ENCODE measurements around the gene XCL1. TPM values are rescaled to one million over a fixed set of nuclear protein-coding genes. Genes with fewer than 3 reads are reported as not detected.

Gene XCL1
- total RNA-seq, 1 donor from 2014 or later, result 0.38 TPM

DNA sequence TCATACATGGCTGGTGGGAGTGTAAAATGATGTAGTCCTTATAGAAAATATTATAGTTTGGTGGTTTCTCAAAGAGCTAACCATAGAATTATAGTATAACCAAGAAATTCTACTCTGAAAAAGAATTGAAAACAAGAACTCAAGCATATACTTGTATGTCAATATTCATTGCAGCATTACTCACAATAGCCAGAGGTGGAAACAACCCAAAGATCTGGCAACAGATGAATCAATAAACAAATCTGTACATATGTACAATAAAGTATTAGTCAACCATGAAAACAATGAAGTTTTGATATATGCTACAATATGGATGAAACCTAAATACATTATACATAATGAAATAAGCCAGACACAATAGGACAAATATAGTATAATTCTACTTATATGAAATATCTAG is 29.7 kb downstream of the XCL1 start:
- Mint-ChIP-seq H3K27me3 (ENCODE audit: unreplicated experiment) (peaks cover 2% of the 10 kb centered on the region), H3K36me3 (ENCODE audit: unreplicated experiment) (no peaks in the 10 kb centered on the region), H3K9me3 (ENCODE audit: unreplicated experiment) (no peaks in the 10 kb centered on the region), H3K4me3 (ENCODE audit: unreplicated experiment) (no peak overlapping the region), H3K4me1 (ENCODE audit: unreplicated experiment) (peaks cover 10% of the 10 kb centered on the region), H3K27ac (ENCODE audit: unreplicated experiment) (no peak overlapping the region)
- DNase-seq (ENCODE audit: extremely low spot score, unreplicated experiment), result no peak
- TF ChIP-seq, protein P1, sequence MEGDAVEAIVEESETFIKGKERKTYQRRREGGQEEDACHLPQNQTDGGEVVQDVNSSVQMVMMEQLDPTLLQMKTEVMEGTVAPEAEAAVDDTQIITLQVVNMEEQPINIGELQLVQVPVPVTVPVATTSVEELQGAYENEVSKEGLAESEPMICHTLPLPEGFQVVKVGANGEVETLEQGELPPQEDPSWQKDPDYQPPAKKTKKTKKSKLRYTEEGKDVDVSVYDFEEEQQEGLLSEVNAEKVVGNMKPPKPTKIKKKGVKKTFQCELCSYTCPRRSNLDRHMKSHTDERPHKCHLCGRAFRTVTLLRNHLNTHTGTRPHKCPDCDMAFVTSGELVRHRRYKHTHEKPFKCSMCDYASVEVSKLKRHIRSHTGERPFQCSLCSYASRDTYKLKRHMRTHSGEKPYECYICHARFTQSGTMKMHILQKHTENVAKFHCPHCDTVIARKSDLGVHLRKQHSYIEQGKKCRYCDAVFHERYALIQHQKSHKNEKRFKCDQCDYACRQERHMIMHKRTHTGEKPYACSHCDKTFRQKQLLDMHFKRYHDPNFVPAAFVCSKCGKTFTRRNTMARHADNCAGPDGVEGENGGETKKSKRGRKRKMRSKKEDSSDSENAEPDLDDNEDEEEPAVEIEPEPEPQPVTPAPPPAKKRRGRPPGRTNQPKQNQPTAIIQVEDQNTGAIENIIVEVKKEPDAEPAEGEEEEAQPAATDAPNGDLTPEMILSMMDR (IDR thresholded peaks at IDR 0.05), result no peak

- no peak overlapping the region for H3K4me3 Mint-ChIP-seq (ENCODE audit: unreplicated experiment)
These were observed 31.5 kb downstream of the XCL1 start for GRCh38 chr1:168607872-168608428.

GRCh38 chr1:168608796-168609715 is 32.7 kb downstream of the XCL1 start:
- no peaks in the 10 kb centered on the region for H3K36me3 Mint-ChIP-seq (ENCODE audit: unreplicated experiment)
- H3K27me3 Mint-ChIP-seq (ENCODE audit: unreplicated experiment), result no peaks in the 10 kb centered on the region
- TF ChIP-seq, protein P1 (IDR thresholded peaks at IDR 0.05), result no peak
- no peaks in the 10 kb centered on the region for H3K9me3 Mint-ChIP-seq (ENCODE audit: unreplicated experiment)
- no peak for DNase-seq (ENCODE audit: extremely low spot score, unreplicated experiment)
- H3K4me1 Mint-ChIP-seq (ENCODE audit: unreplicated experiment), result peaks cover 15% of the 10 kb centered on the region
- H3K4me3 Mint-ChIP-seq (ENCODE audit: unreplicated experiment), result no peak overlapping the region
- no peak overlapping the region for H3K27ac Mint-ChIP-seq (ENCODE audit: unreplicated experiment)

More at GRCh38 chr1:168607872-168608428, 31.5 kb downstream of the XCL1 start:
- TF ChIP-seq, protein P1 (IDR thresholded peaks at IDR 0.05), result no peak
- DNase-seq (ENCODE audit: extremely low spot score, unreplicated experiment), result no peak
- Mint-ChIP-seq H3K27ac (ENCODE audit: unreplicated experiment) (no peak overlapping the region), H3K27me3 (ENCODE audit: unreplicated experiment) (no peaks in the 10 kb centered on the region), H3K36me3 (ENCODE audit: unreplicated experiment) (no peaks in the 10 kb centered on the region), H3K4me1 (ENCODE audit: unreplicated experiment) (peaks cover 5% of the 10 kb centered on the region), H3K9me3 (ENCODE audit: unreplicated experiment) (no peaks in the 10 kb centered on the region)

- TF ChIP-seq, protein P1 (IDR thresholded peaks at IDR 0.05), result no peak
- Mint-ChIP-seq H3K36me3 (ENCODE audit: unreplicated experiment) (no peaks in the 10 kb centered on the region), H3K4me1 (ENCODE audit: unreplicated experiment) (peaks cover 20% of the 10 kb centered on the region), H3K27me3 (ENCODE audit: unreplicated experiment) (no peaks in the 10 kb centered on the region), H3K27ac (ENCODE audit: unreplicated experiment) (no peak overlapping the region), H3K4me3 (ENCODE audit: unreplicated experiment) (no peak overlapping the region), H3K9me3 (ENCODE audit: unreplicated experiment) (no peaks in the 10 kb centered on the region)
- DNase-seq (ENCODE audit: extremely low spot score, unreplicated experiment), result no peak
These were observed 33.5 kb downstream of the XCL1 start for GRCh38 chr1:168609741-168610510.

Measured in osteocyte (in vitro differentiated cells).